Measurements from ENCODE around the gene MLLT3.

DNA sequence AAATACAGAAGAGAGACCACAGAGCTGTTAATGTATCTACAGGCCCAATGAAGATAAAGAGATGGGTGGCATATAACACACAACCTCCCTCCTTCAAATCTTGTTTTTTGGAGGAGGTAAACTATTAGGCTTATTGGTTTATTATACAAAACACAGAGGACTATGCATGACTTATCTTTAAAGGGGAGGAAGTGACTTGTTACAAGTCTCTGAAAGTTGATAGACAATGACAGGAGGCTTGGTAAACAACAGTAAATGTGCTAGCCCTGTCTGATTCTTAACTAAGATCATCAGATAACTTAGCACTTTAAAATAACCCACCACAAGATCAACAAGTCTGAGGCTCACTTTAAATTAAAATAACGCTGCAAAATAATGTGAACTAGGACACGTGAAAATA, 219.0 kb downstream of the MLLT3 start:
- TF ChIP-seq, protein P1, sequence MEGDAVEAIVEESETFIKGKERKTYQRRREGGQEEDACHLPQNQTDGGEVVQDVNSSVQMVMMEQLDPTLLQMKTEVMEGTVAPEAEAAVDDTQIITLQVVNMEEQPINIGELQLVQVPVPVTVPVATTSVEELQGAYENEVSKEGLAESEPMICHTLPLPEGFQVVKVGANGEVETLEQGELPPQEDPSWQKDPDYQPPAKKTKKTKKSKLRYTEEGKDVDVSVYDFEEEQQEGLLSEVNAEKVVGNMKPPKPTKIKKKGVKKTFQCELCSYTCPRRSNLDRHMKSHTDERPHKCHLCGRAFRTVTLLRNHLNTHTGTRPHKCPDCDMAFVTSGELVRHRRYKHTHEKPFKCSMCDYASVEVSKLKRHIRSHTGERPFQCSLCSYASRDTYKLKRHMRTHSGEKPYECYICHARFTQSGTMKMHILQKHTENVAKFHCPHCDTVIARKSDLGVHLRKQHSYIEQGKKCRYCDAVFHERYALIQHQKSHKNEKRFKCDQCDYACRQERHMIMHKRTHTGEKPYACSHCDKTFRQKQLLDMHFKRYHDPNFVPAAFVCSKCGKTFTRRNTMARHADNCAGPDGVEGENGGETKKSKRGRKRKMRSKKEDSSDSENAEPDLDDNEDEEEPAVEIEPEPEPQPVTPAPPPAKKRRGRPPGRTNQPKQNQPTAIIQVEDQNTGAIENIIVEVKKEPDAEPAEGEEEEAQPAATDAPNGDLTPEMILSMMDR (IDR thresholded peaks at IDR 0.05) = no peak
- TF ChIP-seq EZH2 (IDR thresholded peaks at IDR 0.05) (no peak), EZH2phosphoT487 (IDR thresholded peaks at IDR 0.05) (no peak)
